GM19467 (cell line): ENCODE measurements around the gene ARHGAP9.

Experiments used
- ATAC-seq: cut with Tn5 transposase; IDR thresholded peaks from one replicate; pipeline ENCODE4 v1.9.1; 2021; ENCODE audit warnings: mild to moderate bottlenecking, moderate library complexity; ENCODE audit not compliant: unreplicated experiment

Gene ARHGAP9

GRCh38 chr12:57479376-57480115 is at the start of gene ARHGAP9:
Gene ARHGAP9, minus strand, starts transcription at chr12:57479866. Its CDS starts 460 bp downstream, at chr12:57479406.
- no peak for ATAC-seq

- ATAC-seq, result no peak
Measured at GRCh38 chr12:57528831-57529555, 49.3 kb upstream of the ARHGAP9 start.

GRCh38 chr12:57528176-57528575 is 48.5 kb upstream of the ARHGAP9 start:
- ATAC-seq, result no peak

GRCh38 chr12:57527184-57527583 is 47.5 kb upstream of the ARHGAP9 start:
- no peak for ATAC-seq

GRCh38 chr12:57526477-57527126 is 46.9 kb upstream of the ARHGAP9 start:
- no peak for ATAC-seq

- ATAC-seq, result no peak
Measured at GRCh38 chr12:57525615-57526383, 46.1 kb upstream of the ARHGAP9 start.

GRCh38 chr12:57524814-57525614 is 45.3 kb upstream of the ARHGAP9 start:
- ATAC-seq, result no peak

GRCh38 chr12:57523706-57524614 is 44.3 kb upstream of the ARHGAP9 start:
- ATAC-seq, result no peak

GRCh38 chr12:57522887-57523705 is 43.4 kb upstream of the ARHGAP9 start:
- no peak for ATAC-seq

GRCh38 chr12:57522011-57522886 is 42.6 kb upstream of the ARHGAP9 start, which contains the start of gene MBD6:
Gene MBD6, plus strand, starts transcription at chr12:57522824. Its CDS starts 1,480 bp downstream, at chr12:57524304.
- ATAC-seq, result peak; percentile 33

- no peak for ATAC-seq
Measured at GRCh38 chr12:57521525-57522010, 41.9 kb upstream of the ARHGAP9 start.

GRCh38 chr12:57520053-57520818 is 40.6 kb upstream of the ARHGAP9 start, which contains the start of gene DDIT3:
Gene DDIT3, minus strand, starts transcription at chr12:57520514. Its CDS starts 3,108 bp downstream, at chr12:57517406.
- peak; percentile 59 for ATAC-seq

GRCh38 chr12:57519796-57520052 is 40.1 kb upstream of the ARHGAP9 start:
- ATAC-seq, result no peak

GRCh38 chr12:57518920-57519795 is 39.5 kb upstream of the ARHGAP9 start:
- ATAC-seq, result no peak

GRCh38 chr12:57518176-57518919 is 38.7 kb upstream of the ARHGAP9 start:
- ATAC-seq, result no peak
